Lower leg skin (tissue), 4 donors: Measurements from ENCODE around the gene SLC6A7. TPM values are rescaled to one million over a fixed set of nuclear protein-coding genes. Genes with fewer than 3 reads are reported as not detected.

Source experiments
- DNase-seq, 2 donors: peaks; one replicate each; pipeline ENCODE4 v3.0.0-alpha.2; 2019; ENCODE audit warnings: low spot score in 2 of 2
- H3K4me3 ChIP-seq: fragments of 200-600 bp; sonication (generic); 2 replicates; pipeline ENCODE4 v1.5.1; 2017; ENCODE audit warnings: mild to moderate bottlenecking, low read depth; ENCODE audit not compliant: poor library complexity, severe bottlenecking
- POLR2A ChIP-seq, 2 donors: fragments of 450-650 bp; IDR thresholded peaks; one replicate each; pipeline ENCODE4 v1.6.1; 2016 to 2017; ENCODE audit warnings: antibody characterized with exemption in 2 of 2, mild to moderate bottlenecking in 1 of 2, moderate library complexity in 1 of 2
- WGBS, 2 donors: methylation state at CpG; one replicate each; pipeline ENCODE4 v1.1.5; 2018; 5-methylcytosine and 5-hydroxymethylcytosine counted together
- intact Hi-C: fragments of 100-400 bp; cut with DNase I; formaldehyde crosslinking; loops from one replicate; pipeline ENCODE4 v1.15.0; 2023; ENCODE audit warnings: low total_unique reads
- total RNA-seq, 4 donors: library from RNA; depleted of rRNA; stranded (reverse); fragments of >200 nt; gene quantifications; one replicate each; pipeline ENCODE4 v1.1.0, GENCODE V29; 2016
- TF ChIP-seq, protein P1 (sequence below), 3 donors: fragments of 450-650 bp; IDR thresholded peaks; one replicate each; pipeline ENCODE4 v1.5.1; 2016; ENCODE audit warnings: antibody characterized with exemption in 3 of 3, mild to moderate bottlenecking in 3 of 3, moderate library complexity in 2 of 3

The SLC6A7 gene
- total RNA-seq, 4 donors from 2014 or later = 0.88 TPM; not detected in 3

DNA sequence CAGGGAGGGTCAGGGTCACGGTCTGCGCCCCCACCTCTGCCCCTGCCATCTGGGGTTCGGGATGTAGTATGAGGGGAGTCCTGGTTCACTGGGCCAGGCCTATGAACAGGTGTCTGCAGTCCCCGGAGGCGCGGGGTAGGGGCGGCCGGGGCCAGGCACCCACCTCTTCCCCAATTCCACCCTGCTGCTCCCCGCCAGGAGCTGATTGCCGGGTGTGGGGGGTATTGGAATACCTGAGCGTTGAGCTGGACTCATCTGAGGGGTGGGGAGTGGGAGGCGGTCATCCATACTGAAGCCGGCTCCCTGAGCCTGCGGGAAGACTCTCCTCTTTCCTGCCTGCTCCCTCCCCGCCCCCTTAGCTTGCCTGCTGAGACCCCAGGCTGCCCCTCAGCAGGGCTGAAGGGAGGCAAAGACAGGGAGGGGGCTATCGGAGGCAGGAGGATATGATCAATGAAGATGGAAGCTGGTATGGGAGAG lies 679 bp downstream of the SLC6A7 start:
- no peak overlapping the region for H3K4me3 ChIP-seq
- WGBS, 2 donors = 46% methylated on average over 13 of the region's 16 CpGs
- intact Hi-C loops = no loop called here
- TF ChIP-seq, protein P1, sequence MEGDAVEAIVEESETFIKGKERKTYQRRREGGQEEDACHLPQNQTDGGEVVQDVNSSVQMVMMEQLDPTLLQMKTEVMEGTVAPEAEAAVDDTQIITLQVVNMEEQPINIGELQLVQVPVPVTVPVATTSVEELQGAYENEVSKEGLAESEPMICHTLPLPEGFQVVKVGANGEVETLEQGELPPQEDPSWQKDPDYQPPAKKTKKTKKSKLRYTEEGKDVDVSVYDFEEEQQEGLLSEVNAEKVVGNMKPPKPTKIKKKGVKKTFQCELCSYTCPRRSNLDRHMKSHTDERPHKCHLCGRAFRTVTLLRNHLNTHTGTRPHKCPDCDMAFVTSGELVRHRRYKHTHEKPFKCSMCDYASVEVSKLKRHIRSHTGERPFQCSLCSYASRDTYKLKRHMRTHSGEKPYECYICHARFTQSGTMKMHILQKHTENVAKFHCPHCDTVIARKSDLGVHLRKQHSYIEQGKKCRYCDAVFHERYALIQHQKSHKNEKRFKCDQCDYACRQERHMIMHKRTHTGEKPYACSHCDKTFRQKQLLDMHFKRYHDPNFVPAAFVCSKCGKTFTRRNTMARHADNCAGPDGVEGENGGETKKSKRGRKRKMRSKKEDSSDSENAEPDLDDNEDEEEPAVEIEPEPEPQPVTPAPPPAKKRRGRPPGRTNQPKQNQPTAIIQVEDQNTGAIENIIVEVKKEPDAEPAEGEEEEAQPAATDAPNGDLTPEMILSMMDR (IDR thresholded peaks at IDR 0.05) = no peak
- TF ChIP-seq POLR2A (IDR thresholded peaks at IDR 0.05) = no peak
- no peak for DNase-seq

DNA sequence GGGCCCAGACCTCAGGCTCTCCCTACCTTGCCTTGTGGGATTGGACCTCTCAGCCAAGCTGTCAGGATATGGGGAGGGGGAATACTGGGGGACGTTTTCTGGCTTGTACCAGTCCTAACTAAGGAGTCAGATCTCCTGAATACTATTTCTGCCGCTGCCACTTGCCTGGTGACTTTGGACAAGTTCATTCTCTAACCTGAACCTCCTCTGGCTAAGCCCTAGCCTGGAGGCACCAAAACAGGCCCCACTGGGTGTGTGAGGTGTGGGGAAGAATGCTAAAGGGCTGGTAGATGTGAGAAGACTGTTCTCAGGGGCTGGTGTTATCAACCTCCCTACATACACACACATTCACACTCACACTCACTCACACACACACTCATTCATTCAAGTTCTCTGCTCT lies 1.1 kb downstream of the SLC6A7 start:
- intact Hi-C loops = no loop called here
- WGBS, 2 donors = 23 to 25% methylated on average over 2 of the region's 2 CpGs
- TF ChIP-seq POLR2A (IDR thresholded peaks at IDR 0.05) = no peak
- TF ChIP-seq, protein P1 (IDR thresholded peaks at IDR 0.05) = no peak
- no peak overlapping the region for H3K4me3 ChIP-seq
- no peak for DNase-seq

- TF ChIP-seq, protein P1 (IDR thresholded peaks at IDR 0.05) = no peak
- TF ChIP-seq POLR2A (IDR thresholded peaks at IDR 0.05) = no peak
- no peak for DNase-seq
- H3K4me3 ChIP-seq = no peak overlapping the region
- intact Hi-C loops = no loop called here
- WGBS, 2 donors = 72 to 83% methylated on average over 4 of the region's 4 CpGs
These were observed 2.6 kb downstream of the SLC6A7 start for GRCh38 chr5:150192462-150192861.

GRCh38 chr5:150195736-150196485 lies 6.0 kb downstream of the SLC6A7 start:
- intact Hi-C loops = no loop called here
- 80 to 82% methylated on average over 9 of the region's 9 CpGs for WGBS, 2 donors

GRCh38 chr5:150196514-150196913 lies 6.7 kb downstream of the SLC6A7 start:
- no peak for TF ChIP-seq POLR2A (IDR thresholded peaks at IDR 0.05)
- TF ChIP-seq, protein P1 (IDR thresholded peaks at IDR 0.05) = no peak
- no peak overlapping the region for H3K4me3 ChIP-seq
- 61 to 74% methylated on average over 5 of the region's 5 CpGs for WGBS, 2 donors
- intact Hi-C loops = no loop called here
- no peak for DNase-seq

More at GRCh38 chr5:150195736-150196485, 6.0 kb downstream of the SLC6A7 start:
- no peak for TF ChIP-seq POLR2A (IDR thresholded peaks at IDR 0.05)
- TF ChIP-seq, protein P1 (IDR thresholded peaks at IDR 0.05) = no peak
- H3K4me3 ChIP-seq = no peak overlapping the region
- DNase-seq = no peak
